ENCODE measurements around the gene MT1E.

DNA sequence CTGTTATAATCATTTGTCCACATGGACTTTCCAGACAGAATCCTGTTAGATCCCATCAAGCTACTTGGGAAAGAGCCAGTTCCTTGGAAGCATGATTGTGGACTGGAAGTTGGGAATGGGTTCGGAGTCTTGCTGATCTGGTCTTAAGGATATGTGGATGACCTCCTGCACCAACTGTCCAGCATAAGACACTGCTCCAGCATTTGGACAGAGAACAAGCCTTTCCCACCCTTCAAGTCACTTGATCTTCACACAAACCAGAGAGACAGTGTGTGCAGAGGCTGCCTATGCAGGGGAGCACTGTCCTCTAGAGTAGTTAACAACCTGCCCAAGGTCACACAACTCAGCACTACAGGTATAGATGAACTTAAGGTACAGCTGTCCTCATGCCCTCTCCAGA is 20.3 kb downstream of the MT1E start:
- TF ChIP-seq, protein P1, sequence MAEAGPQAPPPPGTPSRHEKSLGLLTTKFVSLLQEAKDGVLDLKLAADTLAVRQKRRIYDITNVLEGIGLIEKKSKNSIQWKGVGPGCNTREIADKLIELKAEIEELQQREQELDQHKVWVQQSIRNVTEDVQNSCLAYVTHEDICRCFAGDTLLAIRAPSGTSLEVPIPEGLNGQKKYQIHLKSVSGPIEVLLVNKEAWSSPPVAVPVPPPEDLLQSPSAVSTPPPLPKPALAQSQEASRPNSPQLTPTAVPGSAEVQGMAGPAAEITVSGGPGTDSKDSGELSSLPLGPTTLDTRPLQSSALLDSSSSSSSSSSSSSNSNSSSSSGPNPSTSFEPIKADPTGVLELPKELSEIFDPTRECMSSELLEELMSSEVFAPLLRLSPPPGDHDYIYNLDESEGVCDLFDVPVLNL (CRISPR knock-in tag; IDR thresholded peaks at IDR 0.05; ENCODE audit: borderline replicate concordance, low read depth), result no peak
- TF ChIP-seq, protein P2, sequence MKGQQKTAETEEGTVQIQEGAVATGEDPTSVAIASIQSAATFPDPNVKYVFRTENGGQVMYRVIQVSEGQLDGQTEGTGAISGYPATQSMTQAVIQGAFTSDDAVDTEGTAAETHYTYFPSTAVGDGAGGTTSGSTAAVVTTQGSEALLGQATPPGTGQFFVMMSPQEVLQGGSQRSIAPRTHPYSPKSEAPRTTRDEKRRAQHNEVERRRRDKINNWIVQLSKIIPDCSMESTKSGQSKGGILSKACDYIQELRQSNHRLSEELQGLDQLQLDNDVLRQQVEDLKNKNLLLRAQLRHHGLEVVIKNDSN (CRISPR knock-in tag; IDR thresholded peaks at IDR 0.05), result no peak
- TF ChIP-seq, protein P3, sequence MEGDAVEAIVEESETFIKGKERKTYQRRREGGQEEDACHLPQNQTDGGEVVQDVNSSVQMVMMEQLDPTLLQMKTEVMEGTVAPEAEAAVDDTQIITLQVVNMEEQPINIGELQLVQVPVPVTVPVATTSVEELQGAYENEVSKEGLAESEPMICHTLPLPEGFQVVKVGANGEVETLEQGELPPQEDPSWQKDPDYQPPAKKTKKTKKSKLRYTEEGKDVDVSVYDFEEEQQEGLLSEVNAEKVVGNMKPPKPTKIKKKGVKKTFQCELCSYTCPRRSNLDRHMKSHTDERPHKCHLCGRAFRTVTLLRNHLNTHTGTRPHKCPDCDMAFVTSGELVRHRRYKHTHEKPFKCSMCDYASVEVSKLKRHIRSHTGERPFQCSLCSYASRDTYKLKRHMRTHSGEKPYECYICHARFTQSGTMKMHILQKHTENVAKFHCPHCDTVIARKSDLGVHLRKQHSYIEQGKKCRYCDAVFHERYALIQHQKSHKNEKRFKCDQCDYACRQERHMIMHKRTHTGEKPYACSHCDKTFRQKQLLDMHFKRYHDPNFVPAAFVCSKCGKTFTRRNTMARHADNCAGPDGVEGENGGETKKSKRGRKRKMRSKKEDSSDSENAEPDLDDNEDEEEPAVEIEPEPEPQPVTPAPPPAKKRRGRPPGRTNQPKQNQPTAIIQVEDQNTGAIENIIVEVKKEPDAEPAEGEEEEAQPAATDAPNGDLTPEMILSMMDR (IDR thresholded peaks at IDR 0.05), result no peak
- TF ChIP-seq ZNF121 (CRISPR knock-in tag; IDR thresholded peaks at IDR 0.05), result no peak
- TF ChIP-seq, protein P4, sequence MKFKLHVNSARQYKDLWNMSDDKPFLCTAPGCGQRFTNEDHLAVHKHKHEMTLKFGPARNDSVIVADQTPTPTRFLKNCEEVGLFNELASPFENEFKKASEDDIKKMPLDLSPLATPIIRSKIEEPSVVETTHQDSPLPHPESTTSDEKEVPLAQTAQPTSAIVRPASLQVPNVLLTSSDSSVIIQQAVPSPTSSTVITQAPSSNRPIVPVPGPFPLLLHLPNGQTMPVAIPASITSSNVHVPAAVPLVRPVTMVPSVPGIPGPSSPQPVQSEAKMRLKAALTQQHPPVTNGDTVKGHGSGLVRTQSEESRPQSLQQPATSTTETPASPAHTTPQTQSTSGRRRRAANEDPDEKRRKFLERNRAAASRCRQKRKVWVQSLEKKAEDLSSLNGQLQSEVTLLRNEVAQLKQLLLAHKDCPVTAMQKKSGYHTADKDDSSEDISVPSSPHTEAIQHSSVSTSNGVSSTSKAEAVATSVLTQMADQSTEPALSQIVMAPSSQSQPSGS (CRISPR knock-in tag; IDR thresholded peaks at IDR 0.05; ENCODE audit: borderline replicate concordance, low read depth), result no peak
- TF ChIP-seq, protein P5, sequence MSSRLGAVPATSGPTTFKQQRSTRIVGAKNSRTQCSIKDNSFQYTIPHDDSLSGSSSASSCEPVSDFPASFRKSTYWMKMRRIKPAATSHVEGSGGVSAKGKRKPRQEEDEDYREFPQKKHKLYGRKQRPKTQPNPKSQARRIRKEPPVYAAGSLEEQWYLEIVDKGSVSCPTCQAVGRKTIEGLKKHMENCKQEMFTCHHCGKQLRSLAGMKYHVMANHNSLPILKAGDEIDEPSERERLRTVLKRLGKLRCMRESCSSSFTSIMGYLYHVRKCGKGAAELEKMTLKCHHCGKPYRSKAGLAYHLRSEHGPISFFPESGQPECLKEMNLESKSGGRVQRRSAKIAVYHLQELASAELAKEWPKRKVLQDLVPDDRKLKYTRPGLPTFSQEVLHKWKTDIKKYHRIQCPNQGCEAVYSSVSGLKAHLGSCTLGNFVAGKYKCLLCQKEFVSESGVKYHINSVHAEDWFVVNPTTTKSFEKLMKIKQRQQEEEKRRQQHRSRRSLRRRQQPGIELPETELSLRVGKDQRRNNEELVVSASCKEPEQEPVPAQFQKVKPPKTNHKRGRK (CRISPR knock-in tag; IDR thresholded peaks at IDR 0.05; ENCODE audit: borderline replicate concordance), result no peak
- TF ChIP-seq, protein P6, sequence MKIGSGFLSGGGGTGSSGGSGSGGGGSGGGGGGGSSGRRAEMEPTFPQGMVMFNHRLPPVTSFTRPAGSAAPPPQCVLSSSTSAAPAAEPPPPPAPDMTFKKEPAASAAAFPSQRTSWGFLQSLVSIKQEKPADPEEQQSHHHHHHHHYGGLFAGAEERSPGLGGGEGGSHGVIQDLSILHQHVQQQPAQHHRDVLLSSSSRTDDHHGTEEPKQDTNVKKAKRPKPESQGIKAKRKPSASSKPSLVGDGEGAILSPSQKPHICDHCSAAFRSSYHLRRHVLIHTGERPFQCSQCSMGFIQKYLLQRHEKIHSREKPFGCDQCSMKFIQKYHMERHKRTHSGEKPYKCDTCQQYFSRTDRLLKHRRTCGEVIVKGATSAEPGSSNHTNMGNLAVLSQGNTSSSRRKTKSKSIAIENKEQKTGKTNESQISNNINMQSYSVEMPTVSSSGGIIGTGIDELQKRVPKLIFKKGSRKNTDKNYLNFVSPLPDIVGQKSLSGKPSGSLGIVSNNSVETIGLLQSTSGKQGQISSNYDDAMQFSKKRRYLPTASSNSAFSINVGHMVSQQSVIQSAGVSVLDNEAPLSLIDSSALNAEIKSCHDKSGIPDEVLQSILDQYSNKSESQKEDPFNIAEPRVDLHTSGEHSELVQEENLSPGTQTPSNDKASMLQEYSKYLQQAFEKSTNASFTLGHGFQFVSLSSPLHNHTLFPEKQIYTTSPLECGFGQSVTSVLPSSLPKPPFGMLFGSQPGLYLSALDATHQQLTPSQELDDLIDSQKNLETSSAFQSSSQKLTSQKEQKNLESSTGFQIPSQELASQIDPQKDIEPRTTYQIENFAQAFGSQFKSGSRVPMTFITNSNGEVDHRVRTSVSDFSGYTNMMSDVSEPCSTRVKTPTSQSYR (CRISPR knock-in tag; IDR thresholded peaks at IDR 0.05), result no peak
- TF ChIP-seq, protein P7, sequence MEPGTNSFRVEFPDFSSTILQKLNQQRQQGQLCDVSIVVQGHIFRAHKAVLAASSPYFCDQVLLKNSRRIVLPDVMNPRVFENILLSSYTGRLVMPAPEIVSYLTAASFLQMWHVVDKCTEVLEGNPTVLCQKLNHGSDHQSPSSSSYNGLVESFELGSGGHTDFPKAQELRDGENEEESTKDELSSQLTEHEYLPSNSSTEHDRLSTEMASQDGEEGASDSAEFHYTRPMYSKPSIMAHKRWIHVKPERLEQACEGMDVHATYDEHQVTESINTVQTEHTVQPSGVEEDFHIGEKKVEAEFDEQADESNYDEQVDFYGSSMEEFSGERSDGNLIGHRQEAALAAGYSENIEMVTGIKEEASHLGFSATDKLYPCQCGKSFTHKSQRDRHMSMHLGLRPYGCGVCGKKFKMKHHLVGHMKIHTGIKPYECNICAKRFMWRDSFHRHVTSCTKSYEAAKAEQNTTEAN (CRISPR knock-in tag; IDR thresholded peaks at IDR 0.05), result no peak
- TF ChIP-seq TP53 (CRISPR knock-in tag; IDR thresholded peaks at IDR 0.05), result no peak
- TF ChIP-seq, protein P8, sequence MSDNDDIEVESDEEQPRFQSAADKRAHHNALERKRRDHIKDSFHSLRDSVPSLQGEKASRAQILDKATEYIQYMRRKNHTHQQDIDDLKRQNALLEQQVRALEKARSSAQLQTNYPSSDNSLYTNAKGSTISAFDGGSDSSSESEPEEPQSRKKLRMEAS (CRISPR knock-in tag; IDR thresholded peaks at IDR 0.05), result no peak
- TF ChIP-seq JUN (CRISPR knock-in tag; IDR thresholded peaks at IDR 0.05), result no peak
- TF ChIP-seq PRRX2 (CRISPR knock-in tag; IDR thresholded peaks at IDR 0.05), result no peak

Measured in WTC11 (cell line).